Left hindlimb (tissue), 1 donor: ENCODE results near the gene HSF2BP.

Source experiments
- DNase-seq: peaks from one replicate; pipeline ENCODE4 v3.0.0-alpha.2; 2018

Gene HSF2BP

GRCh38 chr21:43648171-43648570 is 11.1 kb downstream of the HSF2BP start:
- DNase-seq = no peak

- peak; percentile 88 for DNase-seq
These were observed 12.6 kb downstream of the HSF2BP start for GRCh38 chr21:43646550-43647260.

GRCh38 chr21:43645976-43646375 is 13.3 kb downstream of the HSF2BP start:
- DNase-seq = no peak

GRCh38 chr21:43645136-43645891 is 14.0 kb downstream of the HSF2BP start:
- peak; percentile 72 for DNase-seq

- no peak for DNase-seq
These were observed 14.7 kb downstream of the HSF2BP start for GRCh38 chr21:43644609-43645008.

GRCh38 chr21:43644071-43644470 is 15.2 kb downstream of the HSF2BP start:
- no peak for DNase-seq

- DNase-seq = no peak
These were observed 16.1 kb downstream of the HSF2BP start for GRCh38 chr21:43643193-43643592.

GRCh38 chr21:43640400-43640799 is 18.9 kb downstream of the HSF2BP start:
- DNase-seq = no peak

- DNase-seq = no peak
These were observed 19.6 kb downstream of the HSF2BP start for GRCh38 chr21:43639470-43640353.

- no peak for DNase-seq
These were observed 21.6 kb downstream of the HSF2BP start for GRCh38 chr21:43637530-43638158.

- DNase-seq = no peak
These were observed 23.9 kb downstream of the HSF2BP start for GRCh38 chr21:43635436-43635835.

- DNase-seq = no peak
These were observed 24.7 kb downstream of the HSF2BP start for GRCh38 chr21:43634618-43635017.

GRCh38 chr21:43632373-43632905 is 26.8 kb downstream of the HSF2BP start:
- no peak for DNase-seq

GRCh38 chr21:43631411-43632107 is 27.7 kb downstream of the HSF2BP start:
- no peak for DNase-seq

- no peak for DNase-seq
These were observed 31.8 kb downstream of the HSF2BP start for GRCh38 chr21:43627527-43627926.

- no peak for DNase-seq
These were observed 32.9 kb downstream of the HSF2BP start for GRCh38 chr21:43626390-43626789.

GRCh38 chr21:43624339-43624738 is 34.9 kb downstream of the HSF2BP start:
- no peak for DNase-seq

GRCh38 chr21:43623588-43623987 is 35.7 kb downstream of the HSF2BP start:
- DNase-seq = no peak

- no peak for DNase-seq
These were observed 36.5 kb downstream of the HSF2BP start for GRCh38 chr21:43622796-43623195.

GRCh38 chr21:43619856-43620255 is 39.4 kb downstream of the HSF2BP start:
- DNase-seq = no peak

- no peak for DNase-seq
These were observed 39.9 kb downstream of the HSF2BP start for GRCh38 chr21:43619344-43619743.

GRCh38 chr21:43618940-43619339 is 40.3 kb downstream of the HSF2BP start:
- no peak for DNase-seq
